Kidney (tissue), 14 donors: ENCODE data around the gene BRINP2. TPM values are rescaled to one million over a fixed set of nuclear protein-coding genes. Genes with fewer than 3 reads are reported as not detected.

Experiments
- DNase-seq, 5 donors: peaks; one replicate each; pipeline ENCODE4 v3.0.0-alpha.2; 2013 to 2020
- FAIRE-seq: peaks from 2 replicates; lab custom pipeline; 2012; peaks lifted over from hg19 to GRCh38; lab: Jason Lieb, UNC
- H3K27ac ChIP-seq, 2 donors: one replicate each; pipeline ENCODE4 v1.7.0; 2013; ENCODE audit warnings: low read depth in 2 of 2, low read length in 2 of 2, inconsistent platforms in 1 of 2
- H3K27me3 ChIP-seq: one replicate; pipeline ENCODE4 v1.7.1; 2013; ENCODE audit warnings: low read length, inconsistent platforms; ENCODE audit not compliant: control insufficient read depth, insufficient read depth
- H3K36me3 ChIP-seq, 3 donors: one replicate each; pipeline versions ENCODE4 v1.7.0 to v1.7.1; 2013; ENCODE audit warnings: low read length in 3 of 3, control low read depth in 1 of 3, inconsistent platforms in 1 of 3; ENCODE audit not compliant: insufficient read depth in 3 of 3, control insufficient read depth in 2 of 3
- H3K4me1 ChIP-seq, 3 donors: one replicate each; pipeline versions ENCODE4 v1.7.0 to v1.7.1; 2013; ENCODE audit warnings: low read length in 3 of 3, inconsistent platforms in 1 of 3, low read depth in 1 of 3; ENCODE audit not compliant: control insufficient read depth in 2 of 3, insufficient read depth in 2 of 3
- H3K4me3 ChIP-seq, 3 donors: one replicate each; pipeline versions ENCODE4 v1.7.0 to v1.8.1; 2013; ENCODE audit warnings: low read length in 3 of 3, control low read depth in 1 of 3, inconsistent platforms in 1 of 3
- H3K9ac ChIP-seq, 3 donors: one replicate each; pipeline versions ENCODE4 v1.7.0 to v1.7.1; 2013; ENCODE audit warnings: low read length in 3 of 3, control low read depth in 1 of 3, inconsistent platforms in 1 of 3
- H3K9me3 ChIP-seq, 3 donors: one replicate each; pipeline versions ENCODE4 v1.7.0 to v1.7.1; 2013; ENCODE audit warnings: low read length in 3 of 3, control low read depth in 1 of 3, inconsistent platforms in 1 of 3; ENCODE audit not compliant: control insufficient read depth in 2 of 3, insufficient read depth in 1 of 3
- intact Hi-C: fragments of 100-400 bp; cut with DNase I; formaldehyde crosslinking; loops from one replicate; pipeline ENCODE4 v1.11.1; 2022
- polyA plus RNA-seq: library from polyadenylated mRNA; stranded (reverse); fragments of 350-450 nt; fragmentation: Illumina TruSeq; extraction: RNeasy Lipid Tissue Mini Kit (QIAGEN cat#74804); gene quantifications from one replicate; pipeline ENCODE4 v1.2.3, GENCODE V29; 2014; ENCODE audit warnings: low read depth, low replicate concordance; ENCODE audit not compliant: insufficient read depth
- total RNA-seq: library from RNA; stranded (reverse); fragmentation: NEBNext Ultra II Directional; extraction: Animal tissue kit (Norgen Biotek cat#: 25700); gene quantifications from one replicate; pipeline ENCODE4 v1.2.1, GENCODE V29; 2021
- TF ChIP-seq, protein P1 (sequence below): IDR thresholded peaks from 3 replicates; pipeline ENCODE4 v1.5.1; 2012; ENCODE audit warnings: mild to moderate bottlenecking, moderate library complexity, borderline replicate concordance; ENCODE audit not compliant: insufficient read depth; ENCODE audit errors: extremely low read depth
- donor health status: control.
- donor health status: control.
- donor health status: control.
- donor health status: control.
- donor health status: control.
- donor health status: DM: yes; HTN: yes; CAD: no.
- donor health status: Normal renal cell carcinoma (clear cell type).

Gene BRINP2
- total and polyA plus RNA-seq, 2 donors from 2014 or later: not detected

DNA sequence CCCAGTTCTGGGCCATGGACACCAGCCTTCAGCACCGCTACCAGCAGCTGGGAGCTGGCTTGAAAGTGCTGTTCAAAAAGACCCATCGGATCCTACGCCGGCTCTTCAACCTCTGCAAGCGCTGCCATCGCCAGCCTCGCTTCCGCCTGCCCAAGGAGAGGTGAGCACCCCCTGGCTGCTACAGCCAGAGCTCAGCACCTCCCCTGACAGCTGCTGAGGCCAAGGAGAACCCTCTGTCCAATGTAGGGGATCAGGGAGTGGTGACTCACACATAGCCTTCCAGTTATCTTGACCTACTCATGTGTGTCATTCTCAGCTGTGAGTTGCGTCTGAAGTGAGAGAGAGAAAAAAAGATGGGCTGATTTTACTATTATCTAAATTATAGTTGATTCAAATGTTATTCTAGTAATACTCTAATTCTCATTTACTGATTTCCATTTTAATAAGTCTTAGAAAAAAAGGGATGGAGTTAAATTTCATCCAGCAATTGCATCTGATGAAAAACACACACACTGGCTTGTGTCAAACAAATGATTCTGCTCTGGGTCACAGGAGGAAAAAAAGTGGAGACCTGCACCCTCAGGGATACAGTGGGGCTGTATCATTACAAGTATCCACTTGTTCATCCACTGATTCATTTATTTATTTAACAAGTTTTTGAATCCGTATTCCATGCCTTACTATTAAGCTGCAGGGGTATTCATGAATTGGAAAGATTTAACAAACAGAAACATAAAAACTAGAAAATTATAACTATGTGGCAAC lies 108.0 kb downstream of the BRINP2 start:
- no peak overlapping the region for H3K27ac ChIP-seq
- FAIRE-seq: no peak
- H3K9ac ChIP-seq: no peak overlapping the region
- DNase-seq: no peak
- H3K36me3 ChIP-seq: no peaks in the 10 kb centered on the region
- intact Hi-C loops: no loop called here
- TF ChIP-seq, protein P1, sequence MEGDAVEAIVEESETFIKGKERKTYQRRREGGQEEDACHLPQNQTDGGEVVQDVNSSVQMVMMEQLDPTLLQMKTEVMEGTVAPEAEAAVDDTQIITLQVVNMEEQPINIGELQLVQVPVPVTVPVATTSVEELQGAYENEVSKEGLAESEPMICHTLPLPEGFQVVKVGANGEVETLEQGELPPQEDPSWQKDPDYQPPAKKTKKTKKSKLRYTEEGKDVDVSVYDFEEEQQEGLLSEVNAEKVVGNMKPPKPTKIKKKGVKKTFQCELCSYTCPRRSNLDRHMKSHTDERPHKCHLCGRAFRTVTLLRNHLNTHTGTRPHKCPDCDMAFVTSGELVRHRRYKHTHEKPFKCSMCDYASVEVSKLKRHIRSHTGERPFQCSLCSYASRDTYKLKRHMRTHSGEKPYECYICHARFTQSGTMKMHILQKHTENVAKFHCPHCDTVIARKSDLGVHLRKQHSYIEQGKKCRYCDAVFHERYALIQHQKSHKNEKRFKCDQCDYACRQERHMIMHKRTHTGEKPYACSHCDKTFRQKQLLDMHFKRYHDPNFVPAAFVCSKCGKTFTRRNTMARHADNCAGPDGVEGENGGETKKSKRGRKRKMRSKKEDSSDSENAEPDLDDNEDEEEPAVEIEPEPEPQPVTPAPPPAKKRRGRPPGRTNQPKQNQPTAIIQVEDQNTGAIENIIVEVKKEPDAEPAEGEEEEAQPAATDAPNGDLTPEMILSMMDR: no peak
- H3K4me3 ChIP-seq: no peak overlapping the region
- H3K4me1 ChIP-seq: peaks cover 0 to 7% (median 3%) of the 10 kb centered on the region in 3 donors
- no peaks in the 10 kb centered on the region for H3K27me3 ChIP-seq
- no peaks in the 10 kb centered on the region for H3K9me3 ChIP-seq

DNA sequence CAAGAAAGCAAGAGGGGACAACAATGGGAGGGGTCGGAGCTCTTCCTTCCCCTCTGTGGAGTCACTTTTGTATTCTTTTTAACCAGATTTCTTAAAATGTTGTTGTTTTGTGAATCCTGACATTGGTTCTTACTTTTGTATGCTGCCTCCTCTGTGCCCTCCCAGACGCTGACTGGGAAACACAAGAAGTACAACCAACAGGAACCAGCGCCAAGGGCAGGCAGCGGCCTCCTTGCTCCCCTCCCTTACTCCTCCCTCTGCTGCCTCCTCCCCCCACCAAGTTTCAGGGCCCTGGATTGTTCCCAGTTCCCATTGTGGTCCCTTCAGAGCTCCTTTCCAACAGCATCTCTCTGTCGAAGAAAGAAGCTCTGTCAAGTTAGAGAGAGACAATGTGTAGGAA lies 111.1 kb downstream of the BRINP2 start:
- FAIRE-seq (no peak), DNase-seq (no peak)
- Histone ChIP-seq H3K4me3 (no peak overlapping the region), H3K27me3 (no peaks in the 10 kb centered on the region), H3K9me3 (no peaks in the 10 kb centered on the region), H3K9ac (no peak overlapping the region), H3K4me1 (no peaks in the 10 kb centered on the region), H3K36me3 (no peaks in the 10 kb centered on the region), H3K27ac (no peak overlapping the region)
- TF ChIP-seq, protein P1: no peak
- intact Hi-C loops: no loop called here

DNA sequence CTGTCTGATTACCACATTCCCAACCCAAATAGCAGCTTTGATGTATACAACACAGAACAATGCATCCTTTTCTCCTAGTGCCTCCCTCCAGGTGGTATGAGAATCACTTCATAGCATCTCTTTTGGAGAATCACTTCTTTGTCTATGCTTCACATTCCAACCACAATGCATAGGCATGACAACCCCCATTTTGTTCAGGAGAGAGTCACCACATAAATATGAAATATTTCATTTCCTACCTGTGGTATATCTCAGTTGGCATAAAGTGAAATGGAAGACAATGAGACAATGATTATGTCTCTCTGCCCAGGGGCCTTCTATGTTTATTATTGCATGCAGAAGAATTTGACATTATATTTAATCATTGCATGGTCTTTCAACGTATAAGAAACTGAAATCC lies 112.2 kb downstream of the BRINP2 start:
- H3K4me3 ChIP-seq: no peak overlapping the region
- H3K27me3 ChIP-seq: no peaks in the 10 kb centered on the region
- no peaks in the 10 kb centered on the region for H3K9me3 ChIP-seq
- TF ChIP-seq, protein P1: no peak
- H3K36me3 ChIP-seq: no peaks in the 10 kb centered on the region
- FAIRE-seq (no peak), DNase-seq (no peak)
- intact Hi-C loops: no loop called here
- no peaks in the 10 kb centered on the region for H3K4me1 ChIP-seq
- no peak overlapping the region for H3K27ac ChIP-seq
- no peak overlapping the region for H3K9ac ChIP-seq
